Measurements from ENCODE around the gene CLEC17A. TPM values are rescaled to one million over a fixed set of nuclear protein-coding genes. Genes with fewer than 3 reads are reported as not detected.
"Not testable (repeated sequence)": the region's sequence is repeated elsewhere in the genome, so short reads cannot be mapped to it uniquely, and the experiment has no call there.

CLEC17A gene
- total and polyA plus RNA-seq, 2 of the 13 experiments (the other 11 are each of a cell fraction or from before 2014, with no cell fraction given): not detected

- H3K4me1 ChIP-seq (ENCODE audit: insufficient read depth, low read length): peaks cover 61% of the 10 kb centered on the region
- in situ Hi-C loops (cut with HindIII; ENCODE audit: extremely low pct_ligation_motif_present, low pct_unique_long_range_greater_than_20kb); H3K4me2 ChIP-seq (ENCODE audit: low read depth, low read length); BruUV-seq (replicated peaks); DNase-seq (ENCODE audit: low spot score); H4K20me1 ChIP-seq (ENCODE audit: insufficient read depth, low read length); H3K9ac ChIP-seq (ENCODE audit: insufficient read depth, low read depth, low read length); H3K9me3 ChIP-seq (ENCODE audit: low read length); ATAC-seq; H3K4me3 ChIP-seq (replicated peaks in 1 of 3; ENCODE audit: insufficient read depth in 1 of 3, low read depth in 2 of 3, low read length in 3 of 3); intact Hi-C loops (cut with micrococcal nuclease; ENCODE audit: unreplicated experiment); H3K27ac ChIP-seq (ENCODE audit: extremely low read length, insufficient read depth, low read length); FAIRE-seq; H3K36me3 ChIP-seq (replicated peaks in 1 of 2; ENCODE audit: control insufficient read depth in 1 of 2, insufficient read depth in 2 of 2, low read length in 2 of 2); H3K27me3 ChIP-seq (ENCODE audit: control insufficient read depth in 1 of 2, insufficient read depth in 2 of 2, low read length in 2 of 2); H2AFZ ChIP-seq (ENCODE audit: low read length): not testable (repeated sequence)
- CTCF ChIA-PET (ENCODE audit: low intra/inter-chr PET ratio, low total read pairs): interaction anchor here (1.3 kb wide), 1 partner anchor 46 kb away, joined by 5 read pairs; no protein-coding TSS in a partner anchor
- 48% methylated on average over 8 of the region's 8 CpGs for WGBS (ENCODE audit: low lambda C conversion rate)
- POLR2A ChIA-PET: interaction anchor here (1.0 to 1.4 kb wide), 4 partner anchors 33 to 39 kb away, joined by 3 to 18 read pairs (median 5); partner anchors contain the start of gene DNAJB1
- peaks cover 33% of the 10 kb centered on the region for H3K79me2 ChIP-seq (ENCODE audit: insufficient read depth, low read length)
- TF ChIP-seq NR2F6 (IDR thresholded peaks at IDR 0.05) (0 out of 2 replicates have a peak, but pooled peaks have one; percentile 8), NR2F6 (CRISPR knock-in tag; IDR thresholded peaks at IDR 0.05) (0 out of 2 replicates have a peak, but pooled peaks have one; percentile 17), RARA (CRISPR knock-in tag; IDR thresholded peaks at IDR 0.05) (peak; percentile 52), NR2F1 (CRISPR knock-in tag; IDR thresholded peaks at IDR 0.05) (peak in 1 of 2 experiments; percentile 38; a peak in 1 of 4 replicates)
Measured at GRCh38 chr19:14552006-14552360, 30.9 kb upstream of the CLEC17A start.

GRCh38 chr19:14553042-14553938 is 29.6 kb upstream of the CLEC17A start:
- intact Hi-C loops (cut with micrococcal nuclease; ENCODE audit: unreplicated experiment) (no loop called here), in situ Hi-C loops (cut with HindIII; ENCODE audit: extremely low pct_ligation_motif_present, low pct_unique_long_range_greater_than_20kb) (no loop called here)
- 97% methylated on average over 16 of the region's 35 CpGs for WGBS (ENCODE audit: low lambda C conversion rate)
- Histone ChIP-seq H3K27ac (ENCODE audit: extremely low read length, insufficient read depth, low read length) (peak overlapping the region; percentile 66), H3K4me2 (ENCODE audit: low read depth, low read length) (peak overlapping the region; percentile 54; the same call in 1 of the 2 replicates), H3K9ac (ENCODE audit: insufficient read depth, low read depth, low read length) (peak overlapping the region; percentile 36; the same call in 1 of the 2 replicates), H3K36me3 (replicated peaks in 1 of 2; ENCODE audit: control insufficient read depth in 1 of 2, insufficient read depth in 2 of 2, low read length in 2 of 2) (peaks cover 2 to 5% of the 10 kb centered on the region in 2 experiments; a peak in 2 of 5 replicates), H3K4me3 (replicated peaks in 1 of 3; ENCODE audit: insufficient read depth in 1 of 3, low read depth in 2 of 3, low read length in 3 of 3) (no peak overlapping the region; a peak in 1 of 6 replicates), H3K4me1 (ENCODE audit: insufficient read depth, low read length) (peaks cover 61% of the 10 kb centered on the region), H3K27me3 (ENCODE audit: control insufficient read depth in 1 of 2, insufficient read depth in 2 of 2, low read length in 2 of 2) (no peaks in the 10 kb centered on the region), H3K9me3 (ENCODE audit: low read length) (no peaks in the 10 kb centered on the region), H3K79me2 (ENCODE audit: insufficient read depth, low read length) (peaks cover 35% of the 10 kb centered on the region), H2AFZ (ENCODE audit: low read length) (no peak overlapping the region), H4K20me1 (ENCODE audit: insufficient read depth, low read length) (no peaks in the 10 kb centered on the region; the same call in 1 of the 2 replicates)
- TF ChIP-seq MAX (IDR thresholded peaks at IDR 0.05) (no peak), AGO2 (optimal IDR thresholded peaks at IDR 0.05; ENCODE audit: low read depth, low read length) (peak; percentile 27), ZUFSP (CRISPR knock-in tag; IDR thresholded peaks at IDR 0.05; ENCODE audit: borderline replicate concordance) (no peak)
- no peak for ATAC-seq
- FAIRE-seq: no peak
- ChIA-PET POLR2A (interaction anchor here (1.4 to 2.6 kb wide), 4 partner anchors 19 to 57 kb away, joined by 6 to 17 read pairs (median 12); partner anchors contain the start of genes DNAJB1, GIPC1 and NDUFB7), CTCF (ENCODE audit: low intra/inter-chr PET ratio, low total read pairs) (interaction anchor here (1.3 kb wide), 1 partner anchor 78 kb away, joined by 3 read pairs; the partner anchor contains the start of gene PTGER1)
- no TSS peak for BruUV-seq (replicated peaks)
- DNase-seq (ENCODE audit: low spot score): no peak
